ENCODE data around the gene GIPC1. TPM values are rescaled to one million over a fixed set of nuclear protein-coding genes. Genes with fewer than 3 reads are reported as not detected.

GIPC1 gene
- polyA plus RNA-seq, 1 of the 3 experiments (the other 2 are of a cell fraction): 144 TPM

- TF ChIP-seq, protein P1, sequence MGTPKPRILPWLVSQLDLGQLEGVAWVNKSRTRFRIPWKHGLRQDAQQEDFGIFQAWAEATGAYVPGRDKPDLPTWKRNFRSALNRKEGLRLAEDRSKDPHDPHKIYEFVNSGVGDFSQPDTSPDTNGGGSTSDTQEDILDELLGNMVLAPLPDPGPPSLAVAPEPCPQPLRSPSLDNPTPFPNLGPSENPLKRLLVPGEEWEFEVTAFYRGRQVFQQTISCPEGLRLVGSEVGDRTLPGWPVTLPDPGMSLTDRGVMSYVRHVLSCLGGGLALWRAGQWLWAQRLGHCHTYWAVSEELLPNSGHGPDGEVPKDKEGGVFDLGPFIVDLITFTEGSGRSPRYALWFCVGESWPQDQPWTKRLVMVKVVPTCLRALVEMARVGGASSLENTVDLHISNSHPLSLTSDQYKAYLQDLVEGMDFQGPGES (IDR thresholded peaks at IDR 0.05; ENCODE audit: low read depth, low read length): no peak
- TF ChIP-seq RCOR1 (IDR thresholded peaks at IDR 0.05; ENCODE audit: low read length): peak; percentile 43; the same call in 1 of the 2 replicates
- no peak; the same call in 1 of the 2 replicates for TF ChIP-seq RXRA (IDR thresholded peaks at IDR 0.05; ENCODE audit: borderline replicate concordance, low read depth)
- TF ChIP-seq USF1 (IDR thresholded peaks at IDR 0.05; ENCODE audit: borderline replicate concordance, low read depth): no peak
- no peak for TF ChIP-seq JUND (IDR thresholded peaks at IDR 0.05)
- TF ChIP-seq YY1 (IDR thresholded peaks at IDR 0.05; ENCODE audit: low read depth): no peak
Measured at GRCh38 chr19:14434543-14435319, 61.2 kb downstream of the GIPC1 start (continued).

DNA sequence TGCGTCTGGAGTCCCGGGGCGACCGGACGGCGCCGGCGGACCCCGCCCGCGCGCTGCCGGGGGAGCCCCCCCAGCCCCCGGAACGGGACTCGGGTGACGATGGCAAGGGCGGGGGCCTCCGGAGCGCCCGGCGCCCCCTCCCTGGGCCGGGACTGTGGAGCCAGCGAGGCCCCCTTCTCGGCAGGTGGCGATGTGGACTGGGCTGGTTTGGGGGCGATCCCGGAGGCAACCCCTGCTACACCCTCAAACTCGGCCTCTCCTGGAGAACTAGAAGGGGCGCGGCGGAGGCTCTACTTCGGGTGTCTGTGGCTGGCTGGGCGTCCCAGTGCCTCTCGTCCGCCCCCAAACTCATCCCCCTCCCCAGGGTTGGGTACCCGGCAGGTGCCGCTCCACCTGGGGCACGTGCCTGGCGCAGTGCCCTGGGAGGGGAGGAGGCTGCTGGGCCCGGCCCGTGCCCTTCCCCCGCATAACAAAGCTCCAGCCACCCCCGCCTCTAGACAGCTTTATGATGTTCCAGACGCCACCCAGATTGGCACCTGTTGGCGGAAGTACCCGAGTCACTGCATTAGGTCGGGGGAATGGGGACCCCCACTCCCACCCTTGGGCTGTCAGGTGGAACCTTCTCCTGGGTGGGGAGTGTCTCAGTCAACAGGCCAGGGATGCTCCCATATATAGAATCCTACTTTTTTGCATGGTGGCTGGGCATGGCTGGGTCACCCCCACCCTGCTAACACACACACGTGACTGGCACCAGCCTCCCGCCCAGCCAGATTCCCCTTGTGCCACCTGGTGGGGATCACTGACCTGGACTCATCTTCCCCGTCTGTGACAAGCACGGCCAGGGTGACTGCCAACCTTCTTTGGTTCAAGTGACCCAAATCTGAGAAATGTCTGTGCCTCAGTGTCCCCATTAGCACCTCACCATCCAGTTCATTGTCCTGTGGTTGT is 62.1 kb downstream of the GIPC1 start:
- no peak for TF ChIP-seq GATA2 (CRISPR knock-in tag; IDR thresholded peaks at IDR 0.05)
- peak; percentile 85 for TF ChIP-seq MXI1 (IDR thresholded peaks at IDR 0.05; ENCODE audit: low read depth, low read length)
- TF ChIP-seq SMC3 (IDR thresholded peaks at IDR 0.05; ENCODE audit: low read depth, low read length): peak; percentile 30; the same call in 1 of the 2 replicates
- peak; percentile 14; the same call in 1 of the 2 replicates for TF ChIP-seq RAD21 (IDR thresholded peaks at IDR 0.05; ENCODE audit: low read length)
- TF ChIP-seq, protein P2, sequence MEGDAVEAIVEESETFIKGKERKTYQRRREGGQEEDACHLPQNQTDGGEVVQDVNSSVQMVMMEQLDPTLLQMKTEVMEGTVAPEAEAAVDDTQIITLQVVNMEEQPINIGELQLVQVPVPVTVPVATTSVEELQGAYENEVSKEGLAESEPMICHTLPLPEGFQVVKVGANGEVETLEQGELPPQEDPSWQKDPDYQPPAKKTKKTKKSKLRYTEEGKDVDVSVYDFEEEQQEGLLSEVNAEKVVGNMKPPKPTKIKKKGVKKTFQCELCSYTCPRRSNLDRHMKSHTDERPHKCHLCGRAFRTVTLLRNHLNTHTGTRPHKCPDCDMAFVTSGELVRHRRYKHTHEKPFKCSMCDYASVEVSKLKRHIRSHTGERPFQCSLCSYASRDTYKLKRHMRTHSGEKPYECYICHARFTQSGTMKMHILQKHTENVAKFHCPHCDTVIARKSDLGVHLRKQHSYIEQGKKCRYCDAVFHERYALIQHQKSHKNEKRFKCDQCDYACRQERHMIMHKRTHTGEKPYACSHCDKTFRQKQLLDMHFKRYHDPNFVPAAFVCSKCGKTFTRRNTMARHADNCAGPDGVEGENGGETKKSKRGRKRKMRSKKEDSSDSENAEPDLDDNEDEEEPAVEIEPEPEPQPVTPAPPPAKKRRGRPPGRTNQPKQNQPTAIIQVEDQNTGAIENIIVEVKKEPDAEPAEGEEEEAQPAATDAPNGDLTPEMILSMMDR (IDR thresholded peaks at IDR 0.05): peak; percentile 13
- TF ChIP-seq EP300 (IDR thresholded peaks at IDR 0.05; ENCODE audit: borderline replicate concordance in 1 of 2, low read depth in 1 of 2, low read length in 1 of 2): no peak
- no peak for TF ChIP-seq TAF1 (IDR thresholded peaks at IDR 0.05; ENCODE audit: borderline replicate concordance, low read depth, low read length)
- TF ChIP-seq NFIC (IDR thresholded peaks at IDR 0.05; ENCODE audit: borderline replicate concordance): 0 out of 2 replicates have a peak, but pooled peaks have one; percentile 24
- peak; percentile 69 for TF ChIP-seq USF1 (IDR thresholded peaks at IDR 0.05; ENCODE audit: borderline replicate concordance, low read depth)
- no peak for TF ChIP-seq TEAD4 (IDR thresholded peaks at IDR 0.05; ENCODE audit: borderline replicate concordance, insufficient read depth)
- H3K4me1 ChIP-seq (ENCODE audit: control insufficient read depth in 1 of 2, insufficient read depth in 2 of 2, low read depth in 1 of 2, low read length in 1 of 2): peaks cover 6 to 15% of the 10 kb centered on the region in 2 experiments; a peak in 3 of 4 replicates
- CTCF ChIA-PET: interaction anchor here (0.6 to 1.6 kb wide), 9 partner anchors 11 to 297 kb away, joined by 3 to 5 read pairs (median 3); partner anchors contain the start of genes ASF1B and DDX39A
- peaks cover 13% of the 10 kb centered on the region for H3F3A ChIP-seq (replicated peaks; ENCODE audit: insufficient read depth)
- H3K27ac ChIP-seq (ENCODE audit: low read depth in 2 of 2, low read length in 1 of 2): peak overlapping the region; percentile 69 to 88
- 5% methylated on average over 16 of the region's 52 CpGs for WGBS (ENCODE audit: low lambda C conversion rate)
- H3K27me3 ChIP-seq (ENCODE audit: insufficient read depth): no peaks in the 10 kb centered on the region
- H4K20me1 ChIP-seq (ENCODE audit: insufficient read depth): peaks cover 22% of the 10 kb centered on the region
- H3K9me2 ChIP-seq: no peaks in the 10 kb centered on the region
- POLR2A ChIA-PET: no interaction called here
- H3K9me3 ChIP-seq: no peaks in the 10 kb centered on the region
- peaks cover 64% of the 10 kb centered on the region for H3K79me2 ChIP-seq (ENCODE audit: insufficient read depth)
- H3K4me2 ChIP-seq: peak overlapping the region; percentile 100
- H3K4me3 ChIP-seq (ENCODE audit: low read depth in 2 of 2, low read length in 1 of 2): peak overlapping the region; percentile 64 to 74
- no peaks in the 10 kb centered on the region for H3K36me3 ChIP-seq (replicated peaks in 1 of 2; ENCODE audit: control insufficient read depth in 1 of 2, insufficient read depth in 2 of 2, low read length in 1 of 2)
- peak overlapping the region; percentile 82 for H3K9ac ChIP-seq
- H2AFZ ChIP-seq (ENCODE audit: low read depth): peak overlapping the region; percentile 59; the same call in 1 of the 2 replicates
- DNase-seq: peak; percentile 70
